Medulla oblongata (tissue), 1 donor: ENCODE results near the gene RFESD.

ENCODE experiments used
- DNase-seq: peaks from one replicate; pipeline ENCODE4 v3.0.0-alpha.2; 2015; ENCODE audit errors: extremely low spot score

The RFESD gene

DNA sequence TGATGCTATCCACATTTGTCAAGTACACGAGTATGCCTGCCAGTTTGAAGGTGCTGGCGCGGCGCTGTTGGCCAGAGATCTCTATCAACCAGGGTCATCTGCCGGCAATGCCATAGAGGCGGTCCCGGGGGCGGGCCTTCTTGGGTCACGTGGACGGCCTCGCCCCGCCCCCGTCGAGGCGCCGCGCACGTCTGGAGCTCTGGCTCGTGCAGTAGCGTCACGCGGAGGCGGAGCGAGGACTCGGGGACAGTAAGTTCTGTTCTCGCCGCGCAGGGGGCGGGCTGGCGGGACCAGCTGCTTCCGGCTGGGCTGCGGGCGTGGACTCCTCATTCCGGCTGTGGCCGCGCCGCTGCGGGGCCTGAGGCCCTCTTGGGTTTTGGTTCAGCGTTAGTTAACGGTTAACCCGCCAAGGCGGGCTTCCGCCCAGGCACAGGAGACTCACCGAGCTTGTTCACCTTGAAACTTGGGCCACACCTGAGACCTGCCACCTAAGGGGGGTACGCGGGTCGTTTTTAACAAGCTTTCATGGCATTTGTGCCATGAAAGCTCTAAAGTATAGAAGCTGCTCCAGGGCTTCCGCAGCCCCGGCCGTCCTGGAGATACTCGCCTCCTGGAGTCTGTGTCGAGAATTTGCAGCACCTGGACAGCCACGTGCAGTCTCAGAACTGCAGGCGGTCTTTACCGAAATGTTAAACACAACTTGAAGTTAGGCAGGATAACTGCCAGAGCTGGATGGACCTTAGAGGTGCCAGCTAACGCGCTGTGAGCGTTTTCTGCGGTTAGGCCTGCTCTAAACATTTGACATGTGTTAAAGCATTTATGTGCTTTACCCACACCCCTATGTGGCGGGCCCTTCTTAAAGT, at the start of gene RFESD:
Gene RFESD (plus strand): TSS at position 209 of the 863 bp plus-strand sequence. CDS start 5,495 bp downstream, outside the sequence.
- peak; percentile 97 for DNase-seq

GRCh38 chr5:95599252-95599651, 47.3 kb upstream of the RFESD start:
- DNase-seq, result no peak

DNA sequence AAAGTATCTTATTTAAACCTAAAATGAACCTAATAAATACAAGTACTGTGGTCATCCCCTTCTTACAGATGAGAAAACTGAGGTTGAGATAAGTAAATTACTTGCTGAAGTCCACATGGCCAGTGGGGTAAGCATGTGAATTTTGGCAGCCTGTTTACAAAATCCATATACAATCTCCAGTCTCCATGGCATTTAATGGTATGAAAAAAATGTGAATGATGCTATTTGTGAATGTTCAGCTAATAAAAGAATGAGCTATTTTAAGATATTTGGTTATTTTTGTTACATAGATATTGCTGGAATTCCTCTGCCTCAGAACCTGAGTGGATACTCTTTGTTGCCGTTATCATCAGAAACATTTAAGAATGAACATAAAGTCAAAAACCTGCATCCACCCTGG, 46.0 kb upstream of the RFESD start:
- no peak for DNase-seq

- DNase-seq, result no peak
Measured at GRCh38 chr5:95605786-95606185, 40.8 kb upstream of the RFESD start.

DNA sequence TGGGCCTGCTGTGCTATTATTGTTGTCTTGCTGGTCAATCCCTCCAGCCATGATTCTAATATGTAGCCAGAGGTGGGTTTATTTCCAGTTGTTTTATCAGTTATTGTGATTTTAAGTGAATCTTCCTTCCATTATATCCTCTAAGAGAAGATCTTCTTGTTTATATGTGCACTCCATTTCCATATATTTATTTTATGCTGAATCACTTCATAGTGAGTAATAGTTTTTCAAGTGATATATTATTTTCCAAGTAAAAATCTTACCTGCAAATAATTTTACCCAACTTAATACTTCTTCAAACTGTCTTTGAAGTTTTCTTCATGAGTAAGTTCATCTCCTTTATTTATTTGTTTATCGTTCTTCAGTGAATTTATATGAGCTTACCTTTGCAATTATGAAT, 40.2 kb upstream of the RFESD start:
- no peak for DNase-seq

DNA sequence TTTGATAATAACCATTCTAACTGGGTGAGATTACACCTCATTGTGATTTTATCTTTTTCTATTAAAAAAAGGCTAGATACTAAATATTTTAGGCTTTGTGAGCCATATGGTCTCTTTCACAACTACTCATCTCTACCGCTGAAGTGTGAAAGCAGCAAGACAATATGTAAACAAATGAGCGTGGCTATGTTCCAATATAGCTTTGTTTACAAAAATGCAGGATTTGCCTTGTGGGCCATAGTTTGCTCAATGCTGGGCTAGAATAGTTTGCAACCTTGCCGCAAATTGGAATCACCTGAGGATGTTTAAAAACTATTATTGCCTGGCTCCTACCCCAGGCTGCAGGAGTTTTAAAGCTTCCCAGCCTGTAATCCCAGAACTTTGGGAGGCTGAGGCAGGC, 36.9 kb upstream of the RFESD start:
- no peak for DNase-seq

GRCh38 chr5:95610546-95610945, 36.0 kb upstream of the RFESD start:
- DNase-seq, result no peak

GRCh38 chr5:95611396-95611795, 35.2 kb upstream of the RFESD start:
- DNase-seq, result no peak

DNA sequence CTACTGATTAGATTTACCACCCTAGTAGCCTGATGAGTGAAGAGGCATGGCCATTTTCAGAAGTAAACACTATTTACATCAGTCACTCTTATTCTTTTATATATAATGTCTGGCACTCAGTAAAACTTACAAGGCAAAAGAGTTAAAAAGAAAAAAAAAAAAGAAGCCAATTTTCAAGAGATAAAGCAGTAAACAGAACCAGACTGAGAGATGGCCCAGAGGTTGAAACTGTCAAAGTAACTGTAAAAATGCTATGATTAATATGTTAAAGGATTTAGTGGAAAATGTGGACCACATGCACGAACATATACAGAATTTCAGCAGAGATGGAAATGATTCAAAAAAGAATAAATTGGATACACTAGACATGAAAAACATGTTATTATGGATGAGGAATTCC, 33.1 kb upstream of the RFESD start:
- DNase-seq, result no peak

- no peak for DNase-seq
Measured at GRCh38 chr5:95615164-95615467, 31.5 kb upstream of the RFESD start.

GRCh38 chr5:95617057-95617456, 29.5 kb upstream of the RFESD start:
- DNase-seq, result no peak

DNA sequence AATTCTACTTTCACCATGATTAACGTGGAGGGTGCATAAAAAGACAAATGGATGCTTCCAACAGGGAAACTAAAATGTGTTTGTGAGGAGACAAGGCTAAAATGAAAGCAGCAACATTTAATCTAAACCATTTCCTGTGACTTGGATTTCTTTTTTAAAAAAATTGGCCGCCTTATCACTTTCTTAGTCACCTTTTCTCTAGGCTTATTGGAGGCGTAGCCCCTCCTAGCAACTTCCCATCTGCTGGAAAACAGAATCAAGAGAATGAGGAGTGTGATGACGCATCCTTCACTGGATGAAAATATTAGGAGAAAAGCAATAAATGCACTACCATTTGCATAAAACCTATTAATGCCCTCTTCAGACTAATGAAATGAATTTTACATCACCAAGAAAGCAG, 27.5 kb upstream of the RFESD start:
- DNase-seq, result no peak

GRCh38 chr5:95619514-95620029, 27.0 kb upstream of the RFESD start:
- DNase-seq, result no peak

- no peak for DNase-seq
Measured at GRCh38 chr5:95620030-95620869, 26.3 kb upstream of the RFESD start, which contains the start of gene GPR150. TSS of gene GPR150 (plus strand) at chr5:95620087. CDS start at chr5:95620276, 189 bp downstream.

- no peak for DNase-seq
Measured at GRCh38 chr5:95620870-95621838, 25.4 kb upstream of the RFESD start.

GRCh38 chr5:95621839-95622629, 24.5 kb upstream of the RFESD start:
- no peak for DNase-seq

- DNase-seq, result no peak
Measured at GRCh38 chr5:95623706-95624105, 22.9 kb upstream of the RFESD start.

DNA sequence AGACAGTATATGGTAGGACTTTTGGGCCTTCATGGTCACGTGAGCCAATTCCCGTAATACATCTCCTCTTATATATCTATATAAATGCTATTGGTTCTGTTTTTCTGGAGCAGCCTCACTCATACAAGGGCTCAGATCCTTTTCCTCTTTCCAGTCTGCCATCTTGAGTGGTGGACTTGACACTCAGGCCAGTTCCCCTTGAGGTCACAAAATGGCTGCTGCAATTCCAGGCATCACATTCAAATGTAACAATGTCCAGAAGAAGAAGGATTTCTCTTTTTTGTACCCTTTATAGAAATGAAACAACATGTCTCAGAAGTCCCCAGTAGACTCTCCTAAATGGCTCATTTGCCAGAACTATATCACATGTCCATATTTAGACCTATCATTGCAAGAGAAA, 22.2 kb upstream of the RFESD start:
- DNase-seq, result no peak

DNA sequence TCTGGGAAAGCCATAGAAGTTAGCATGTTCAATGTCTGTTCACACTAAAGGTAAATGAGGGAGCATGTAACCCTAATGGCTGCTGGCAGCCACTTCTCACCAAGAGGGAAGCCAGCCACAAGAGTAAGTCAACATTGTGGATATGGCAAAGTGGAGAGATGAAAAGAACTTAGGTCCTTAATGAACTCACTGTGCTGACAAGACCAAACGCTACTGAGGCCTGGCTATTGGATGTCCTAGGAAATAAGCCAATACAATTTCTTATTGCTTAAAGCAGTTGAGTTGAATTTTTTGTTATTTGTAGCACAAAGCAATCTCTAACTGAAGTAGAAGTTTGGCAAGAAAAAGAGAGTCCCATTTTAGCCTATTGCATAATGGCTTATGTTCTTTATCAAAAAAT, 19.9 kb upstream of the RFESD start:
- DNase-seq, result no peak

DNA sequence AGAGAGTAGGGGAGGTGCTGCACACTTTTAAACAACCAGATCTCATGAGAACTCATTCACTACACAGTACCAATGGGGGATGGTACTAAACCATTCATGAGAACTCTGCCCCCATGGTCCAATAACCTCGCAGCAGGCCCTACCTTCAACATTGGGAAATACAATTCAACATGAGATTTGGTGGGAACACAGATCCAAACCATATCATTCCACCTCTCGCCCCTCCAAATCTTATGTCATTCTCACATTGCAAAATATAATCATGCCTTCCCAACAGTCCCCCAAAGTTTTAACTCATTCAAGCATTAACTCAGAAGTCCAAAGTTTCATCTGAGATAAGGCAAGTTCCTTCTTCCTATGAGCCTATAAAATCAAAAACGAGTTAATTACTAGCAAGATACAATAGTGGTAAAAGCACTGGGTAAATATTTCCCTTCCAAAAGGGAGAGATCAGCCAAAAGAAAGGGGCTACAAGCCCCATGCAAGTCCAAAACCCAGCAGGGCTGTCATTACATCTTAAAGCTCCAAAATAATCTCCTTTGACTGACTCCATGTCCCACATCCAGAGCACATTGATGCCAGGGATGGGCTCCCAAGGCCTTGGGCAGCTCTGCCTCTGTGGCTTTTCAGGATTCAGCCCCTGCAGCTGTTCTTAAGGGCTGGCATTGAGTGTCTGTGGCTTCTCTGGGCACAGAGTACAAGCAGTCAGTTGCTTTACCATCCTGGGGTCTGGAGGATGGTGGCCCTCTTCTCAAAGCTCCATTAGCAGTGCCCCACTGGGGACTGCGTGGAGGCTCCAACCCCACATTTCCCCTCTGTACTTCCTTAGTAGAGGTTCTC, 18.4 kb upstream of the RFESD start:
- no peak for DNase-seq
